T-helper 2 cell treated with Interferon-gamma antibody and Interleukin-4, amounts not matched to agents 100 ng/mL and 5 ng/mL, for 36 hours (primary cell): Measurements from ENCODE around the gene RAD51B. TPM values are rescaled to one million over a fixed set of nuclear protein-coding genes. Genes with fewer than 3 reads are reported as not detected.
"Not testable (repeated sequence)": the region's sequence is repeated elsewhere in the genome, so short reads cannot be mapped to it uniquely, and the experiment has no call there.

ENCODE experiments used
- intact Hi-C: fragments of 100-400 bp; cut with micrococcal nuclease; formaldehyde crosslinking; loops from one replicate; pipeline ENCODE4 v1.15.1; 2023
- total RNA-seq: library from RNA; stranded (reverse); gene quantifications from 2 replicates; pipeline ENCODE4 v1.2.3, GENCODE V29; 2022

Gene RAD51B
- total RNA-seq, 1 donor from 2014 or later: 31.7 TPM

GRCh38 chr14:68065322-68065721 lies 245.7 kb downstream of the RAD51B start:
- intact Hi-C loops: no loop called here

GRCh38 chr14:68074765-68075381 lies 255.3 kb downstream of the RAD51B start:
- intact Hi-C loops: no loop called here

DNA sequence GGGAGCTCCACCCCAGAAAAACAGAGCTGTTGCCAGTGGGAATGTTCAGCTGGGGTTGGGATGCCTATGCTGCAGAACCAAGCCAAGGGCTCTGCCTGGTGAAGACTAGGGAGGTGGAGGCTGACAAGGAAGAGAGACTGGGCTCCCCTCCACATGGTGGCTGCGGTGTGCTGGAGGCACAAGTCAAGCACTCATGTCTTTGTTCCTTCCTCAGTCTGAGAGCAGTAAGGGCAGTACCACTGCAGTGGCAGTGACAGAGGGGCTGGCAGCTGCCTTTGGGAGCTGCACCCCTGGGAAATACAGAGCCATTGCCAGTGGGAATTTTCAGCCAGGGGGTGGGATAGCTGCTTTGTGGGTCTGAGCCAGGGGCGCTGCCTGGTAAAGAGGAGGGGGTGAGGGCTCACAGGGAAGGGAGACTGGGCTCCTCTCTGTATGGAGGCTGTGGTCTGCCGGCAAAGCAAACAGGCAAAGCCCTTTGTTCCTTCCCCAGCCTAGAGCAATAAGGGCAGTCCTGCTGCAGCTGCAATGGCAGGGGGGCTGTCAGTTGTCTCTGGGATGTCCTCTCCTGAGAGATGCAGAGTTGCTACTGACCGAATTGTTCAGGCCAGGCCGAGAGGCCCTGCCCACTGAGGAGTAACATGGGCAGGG lies 255.9 kb downstream of the RAD51B start:
- intact Hi-C loops: no loop called here

DNA sequence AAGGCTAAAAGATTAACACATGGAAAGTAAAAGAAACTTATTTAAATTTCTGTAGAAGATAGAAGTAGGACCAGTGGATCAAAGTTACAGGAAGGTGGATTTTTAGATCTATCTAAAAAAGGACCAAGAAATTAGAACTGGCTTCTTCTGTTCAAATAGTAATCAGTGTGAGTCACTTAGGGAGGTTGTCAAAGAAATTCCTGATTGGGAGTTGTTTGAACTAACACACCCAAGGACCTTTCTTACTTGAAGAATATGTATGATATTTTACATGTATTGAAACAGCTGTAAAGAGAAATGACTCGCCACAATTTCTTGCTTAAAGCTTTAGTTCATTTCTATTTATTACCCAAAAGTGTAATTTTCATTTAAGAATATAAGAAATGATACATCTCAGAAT lies 256.9 kb downstream of the RAD51B start:
- intact Hi-C loops: no loop called here

GRCh38 chr14:68079941-68080697 lies 260.5 kb downstream of the RAD51B start:
- intact Hi-C loops: no loop called here

- intact Hi-C loops: no loop called here
Observed at GRCh38 chr14:68081489-68081888, 261.9 kb downstream of the RAD51B start.

DNA sequence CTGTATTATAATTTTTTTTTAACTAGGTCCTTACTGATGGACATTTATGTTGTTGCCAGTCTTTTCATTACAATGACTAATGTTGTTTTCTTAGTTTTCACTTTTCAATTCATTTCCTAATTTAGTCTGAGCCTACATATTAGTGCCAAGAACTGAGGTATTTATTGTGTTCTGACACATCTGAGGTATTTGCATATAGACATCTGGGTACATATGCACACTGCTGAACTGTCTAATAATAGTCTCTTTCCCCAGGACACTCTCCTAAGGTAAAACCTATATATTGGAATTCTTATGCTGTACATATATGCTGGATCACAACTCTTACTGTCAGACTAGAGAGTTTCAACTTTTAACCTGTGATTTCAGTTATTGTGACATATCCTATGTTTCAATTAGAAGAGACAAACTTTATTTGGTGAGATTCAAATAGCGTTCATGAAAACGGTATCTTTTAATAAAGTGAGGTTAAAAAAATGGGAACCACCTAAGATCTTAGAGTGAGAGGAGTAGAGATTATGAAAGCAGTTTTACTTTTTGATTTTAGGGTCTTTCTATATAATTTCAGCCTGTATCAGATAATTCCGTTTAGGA lies 263.2 kb downstream of the RAD51B start:
- intact Hi-C loops: no loop called here

DNA sequence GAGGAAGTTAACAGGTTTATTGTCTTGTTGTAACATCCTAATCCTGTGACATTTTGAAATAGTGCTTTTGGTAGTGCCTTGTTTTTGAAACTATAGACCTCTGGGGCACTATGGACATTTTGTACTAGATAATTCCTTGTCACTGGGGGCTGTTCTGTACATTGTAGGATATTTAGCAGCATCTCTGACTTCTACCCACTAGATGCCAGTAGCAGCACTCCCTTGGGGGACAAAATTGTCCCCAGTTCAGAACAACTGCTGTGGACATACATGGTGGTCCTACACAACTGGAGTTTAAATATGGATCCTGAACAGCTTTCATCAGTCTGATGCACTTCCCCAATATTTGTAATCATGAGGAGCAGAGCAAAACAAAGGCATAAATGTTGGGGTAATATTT lies 264.7 kb downstream of the RAD51B start:
- intact Hi-C loops: no loop called here

GRCh38 chr14:68085742-68086141 lies 266.2 kb downstream of the RAD51B start:
- intact Hi-C loops: no loop called here

- intact Hi-C loops: no loop called here
Observed at GRCh38 chr14:68088451-68088854, 268.9 kb downstream of the RAD51B start.

GRCh38 chr14:68089146-68089731 lies 269.7 kb downstream of the RAD51B start:
- intact Hi-C loops: no loop called here

GRCh38 chr14:68094158-68094557 lies 274.6 kb downstream of the RAD51B start:
- intact Hi-C loops: no loop called here

DNA sequence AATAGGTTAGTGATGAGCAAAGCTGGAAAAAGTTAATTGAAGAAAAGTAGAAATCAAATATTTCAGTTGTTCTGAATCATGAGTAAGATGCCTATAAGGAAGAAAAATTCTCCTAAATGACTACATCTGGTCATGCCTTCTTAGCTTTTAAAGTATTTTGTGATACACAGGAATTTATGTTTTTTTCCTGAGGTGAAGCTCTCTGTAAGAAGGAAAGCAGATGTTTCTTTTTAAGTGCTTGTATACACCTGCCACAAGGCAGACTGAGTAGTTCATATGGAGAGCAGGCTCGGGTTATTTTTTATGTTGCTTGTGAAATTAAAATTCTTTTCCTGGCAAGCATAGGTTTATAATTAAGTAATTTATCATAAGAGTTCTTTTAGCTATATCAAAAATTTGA lies 275.2 kb downstream of the RAD51B start:
- intact Hi-C loops: no loop called here

GRCh38 chr14:68097727-68098126 lies 278.1 kb downstream of the RAD51B start:
- intact Hi-C loops: no loop called here

- intact Hi-C loops: no loop called here
Observed at GRCh38 chr14:68098834-68099233, 279.3 kb downstream of the RAD51B start.

- intact Hi-C loops: no loop called here
Observed at GRCh38 chr14:68099495-68100045, 280.0 kb downstream of the RAD51B start.

GRCh38 chr14:68101715-68102301 lies 282.2 kb downstream of the RAD51B start:
- intact Hi-C loops: not testable (repeated sequence)

DNA sequence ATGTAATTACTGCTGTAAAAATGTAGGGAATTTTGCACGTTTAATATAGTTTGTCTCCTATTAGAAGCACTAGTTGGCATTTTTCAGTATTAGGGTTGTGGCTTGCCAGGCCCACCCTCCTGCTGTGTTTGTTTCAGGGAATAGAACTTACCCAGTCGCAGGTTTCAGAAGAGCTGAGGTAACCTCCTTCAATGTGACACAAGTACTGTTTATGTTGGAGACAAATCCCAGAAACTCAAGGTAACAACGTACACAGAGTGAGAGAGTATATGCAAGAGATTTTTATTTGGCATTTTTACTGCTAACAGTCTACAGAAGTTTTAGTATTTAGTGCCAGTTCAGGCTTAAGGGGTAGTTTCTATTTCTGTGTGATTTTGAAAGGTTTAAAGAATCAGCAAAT lies 284.3 kb downstream of the RAD51B start:
- intact Hi-C loops: no loop called here

DNA sequence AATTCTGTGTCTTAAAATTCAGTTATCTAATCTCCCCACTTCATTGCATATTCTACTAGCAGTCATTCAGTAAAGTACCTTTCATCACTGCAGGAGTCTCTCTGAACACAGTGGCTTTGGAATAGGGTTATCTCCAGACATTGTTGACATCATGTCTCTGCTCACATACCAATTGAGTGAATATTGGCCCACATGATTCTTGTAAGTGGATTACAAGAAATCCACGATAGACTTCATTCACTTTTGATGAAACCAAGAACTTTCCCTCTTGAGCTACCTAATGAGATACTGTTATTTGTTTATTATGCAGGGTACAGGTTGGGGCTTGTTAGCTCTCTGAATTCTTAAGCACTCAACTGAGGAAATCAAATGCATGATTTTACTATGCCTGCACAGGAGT lies 284.9 kb downstream of the RAD51B start:
- intact Hi-C loops: no loop called here

DNA sequence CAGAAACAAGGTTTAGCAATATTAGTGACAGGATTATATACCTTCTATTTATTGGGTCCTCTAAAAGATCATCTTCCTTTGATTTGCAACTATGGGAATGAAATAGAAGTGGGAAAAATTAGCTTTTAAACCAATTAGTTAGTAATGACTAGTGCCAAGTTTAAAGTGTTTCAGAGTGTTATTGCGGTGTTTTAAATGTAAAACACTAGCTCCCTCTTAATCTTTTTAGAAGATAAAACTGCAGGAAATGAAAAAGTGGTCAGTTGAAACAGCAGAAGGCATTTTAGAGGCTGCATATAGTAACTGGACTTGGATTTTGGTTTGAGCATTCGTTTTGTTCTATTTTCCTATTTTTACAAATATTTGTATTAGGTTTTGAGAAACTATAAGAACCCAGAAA lies 286.2 kb downstream of the RAD51B start:
- intact Hi-C loops: no loop called here

DNA sequence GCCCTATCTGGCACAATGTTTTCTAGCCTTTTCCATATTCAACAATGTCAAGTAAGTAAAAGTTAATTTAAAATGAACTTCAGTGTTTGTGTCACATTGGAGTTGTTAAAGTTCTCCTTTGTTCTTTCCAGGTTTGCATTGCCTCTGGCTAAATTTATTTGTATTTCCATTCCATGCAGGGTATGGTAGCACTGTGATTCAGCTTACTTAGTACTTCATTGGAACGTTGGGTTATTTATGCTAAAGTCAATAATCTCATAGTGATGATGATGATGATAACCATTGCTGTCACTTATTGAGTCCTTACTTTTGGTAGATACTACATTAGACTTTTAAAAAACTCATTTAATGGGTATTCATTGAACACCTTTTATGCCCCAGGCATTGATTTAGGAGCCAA lies 286.9 kb downstream of the RAD51B start:
- intact Hi-C loops: no loop called here
